Nephron (organoid): Measurements from ENCODE around the gene KRR1.
A peak's percentile ranks its signal among the peaks of the same experiment; 100 is the strongest.
"Not testable (repeated sequence)": the region's sequence is repeated elsewhere in the genome, so short reads cannot be mapped to it uniquely, and the experiment has no call there.

Experiments used
- H3K27ac Mint-ChIP-seq, 3 experiments: 2 replicates each; pipeline ENCODE4 v1.8.0; 2020; ENCODE audit warnings: mixed read lengths in 3 of 3, mild to moderate bottlenecking in 2 of 3, moderate library complexity in 1 of 3
- H3K27me3 Mint-ChIP-seq: 2 replicates; pipeline ENCODE4 v1.8.0; 2021; ENCODE audit warnings: low read depth, mild to moderate bottlenecking, moderate library complexity, mixed read lengths
- H3K36me3 Mint-ChIP-seq: 2 replicates; pipeline ENCODE4 v1.8.0; 2020; ENCODE audit warnings: low read depth, mixed read lengths
- H3K4me1 Mint-ChIP-seq: 2 replicates; pipeline ENCODE4 v1.8.0; 2020; ENCODE audit warnings: mixed read lengths
- H3K4me3 Mint-ChIP-seq, 3 experiments: 2 replicates each; pipeline ENCODE4 v1.8.0; 2020; ENCODE audit warnings: mild to moderate bottlenecking in 3 of 3, mixed read lengths in 3 of 3, moderate library complexity in 2 of 3
- H3K9me3 Mint-ChIP-seq: 2 replicates; pipeline ENCODE4 v1.8.0; 2020; ENCODE audit warnings: mixed read lengths
- TF ChIP-seq, protein P1 (sequence below), 3 experiments: fragments of 200-600 bp; sonication (generic); IDR thresholded peaks; one replicate each; pipeline ENCODE4 v1.5.0; 2021; ENCODE audit warnings: antibody characterized with exemption in 3 of 3; ENCODE audit not compliant: unreplicated experiment in 3 of 3

KRR1 gene

DNA sequence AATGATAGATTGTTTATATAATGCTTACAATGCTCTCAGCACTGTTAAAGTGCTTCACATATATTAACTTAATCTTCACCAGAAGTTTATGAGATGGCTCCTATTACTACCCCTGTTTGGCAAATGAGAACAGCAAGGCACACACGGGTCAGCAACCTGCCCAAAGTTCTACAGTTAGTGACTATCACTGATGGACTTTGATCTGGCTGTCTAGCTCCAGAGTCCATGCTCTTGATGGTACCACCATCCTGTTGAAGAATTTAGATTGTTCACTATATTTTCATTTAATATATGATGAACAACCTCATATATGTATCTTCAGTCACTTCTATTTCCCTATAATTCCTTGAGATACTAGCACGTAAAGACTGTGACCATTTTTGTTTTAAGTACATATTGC, 20.2 kb downstream of the KRR1 start:
- no peaks in the 10 kb centered on the region for H3K27me3 Mint-ChIP-seq
- no peak overlapping the region for H3K4me3 Mint-ChIP-seq
- peaks cover 8% of the 10 kb centered on the region for H3K4me1 Mint-ChIP-seq
- peaks cover 17% of the 10 kb centered on the region for H3K36me3 Mint-ChIP-seq
- H3K27ac Mint-ChIP-seq: no peak overlapping the region
- no peaks in the 10 kb centered on the region for H3K9me3 Mint-ChIP-seq
- TF ChIP-seq, protein P1, sequence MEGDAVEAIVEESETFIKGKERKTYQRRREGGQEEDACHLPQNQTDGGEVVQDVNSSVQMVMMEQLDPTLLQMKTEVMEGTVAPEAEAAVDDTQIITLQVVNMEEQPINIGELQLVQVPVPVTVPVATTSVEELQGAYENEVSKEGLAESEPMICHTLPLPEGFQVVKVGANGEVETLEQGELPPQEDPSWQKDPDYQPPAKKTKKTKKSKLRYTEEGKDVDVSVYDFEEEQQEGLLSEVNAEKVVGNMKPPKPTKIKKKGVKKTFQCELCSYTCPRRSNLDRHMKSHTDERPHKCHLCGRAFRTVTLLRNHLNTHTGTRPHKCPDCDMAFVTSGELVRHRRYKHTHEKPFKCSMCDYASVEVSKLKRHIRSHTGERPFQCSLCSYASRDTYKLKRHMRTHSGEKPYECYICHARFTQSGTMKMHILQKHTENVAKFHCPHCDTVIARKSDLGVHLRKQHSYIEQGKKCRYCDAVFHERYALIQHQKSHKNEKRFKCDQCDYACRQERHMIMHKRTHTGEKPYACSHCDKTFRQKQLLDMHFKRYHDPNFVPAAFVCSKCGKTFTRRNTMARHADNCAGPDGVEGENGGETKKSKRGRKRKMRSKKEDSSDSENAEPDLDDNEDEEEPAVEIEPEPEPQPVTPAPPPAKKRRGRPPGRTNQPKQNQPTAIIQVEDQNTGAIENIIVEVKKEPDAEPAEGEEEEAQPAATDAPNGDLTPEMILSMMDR (IDR thresholded peaks at IDR 0.05; ENCODE audit: unreplicated experiment in 3 of 3): no peak

DNA sequence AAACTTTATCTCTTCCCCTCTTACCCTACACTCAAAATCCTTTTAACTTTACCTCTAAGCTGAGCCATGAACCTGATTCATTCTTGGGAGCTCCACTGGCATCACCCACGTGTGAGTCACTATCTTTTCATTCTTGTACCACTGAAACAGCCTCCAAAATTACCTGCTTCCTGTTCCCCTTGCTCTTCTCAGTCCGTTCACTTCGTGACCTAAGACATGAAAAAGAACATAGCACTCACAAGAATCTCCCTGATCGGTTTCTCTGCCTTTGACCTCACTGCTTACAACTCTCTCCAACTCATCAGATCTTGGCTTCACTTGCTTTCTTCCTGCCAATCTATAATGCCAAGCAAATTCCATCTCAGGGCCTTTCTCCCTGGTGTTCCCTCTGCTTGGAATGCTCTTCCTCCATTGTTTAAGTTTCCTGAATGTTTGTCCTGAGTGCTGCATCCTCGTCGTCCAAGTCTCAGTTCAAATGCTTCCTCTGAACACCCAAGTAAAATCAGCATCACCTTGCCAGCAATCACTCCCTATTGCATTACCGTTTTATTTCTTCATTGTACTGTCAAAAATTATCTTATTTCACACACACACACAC, 21.7 kb downstream of the KRR1 start:
- no peaks in the 10 kb centered on the region for H3K27me3 Mint-ChIP-seq
- H3K4me1 Mint-ChIP-seq: peaks cover 8% of the 10 kb centered on the region
- H3K9me3 Mint-ChIP-seq: no peaks in the 10 kb centered on the region
- peak overlapping the region; percentile 5 to 58 (median 33) for H3K27ac Mint-ChIP-seq
- TF ChIP-seq, protein P1 (IDR thresholded peaks at IDR 0.05; ENCODE audit: unreplicated experiment in 3 of 3): no peak
- peaks cover 9% of the 10 kb centered on the region for H3K36me3 Mint-ChIP-seq
- H3K4me3 Mint-ChIP-seq: no peak overlapping the region

- no peak overlapping the region for H3K4me3 Mint-ChIP-seq
- peaks cover 5% of the 10 kb centered on the region for H3K36me3 Mint-ChIP-seq
- H3K4me1 Mint-ChIP-seq: peaks cover 8% of the 10 kb centered on the region
- TF ChIP-seq, protein P1 (IDR thresholded peaks at IDR 0.05; ENCODE audit: unreplicated experiment in 3 of 3): no peak
- H3K27me3 Mint-ChIP-seq: no peaks in the 10 kb centered on the region
- H3K27ac Mint-ChIP-seq: peak overlapping the region; percentile 5 to 58 (median 33)
- H3K9me3 Mint-ChIP-seq: no peaks in the 10 kb centered on the region
These were observed 22.2 kb downstream of the KRR1 start for GRCh38 chr12:75489187-75489586.

GRCh38 chr12:75488553-75488952, 22.9 kb downstream of the KRR1 start:
- no peak overlapping the region for H3K27ac Mint-ChIP-seq
- H3K36me3 Mint-ChIP-seq: no peaks in the 10 kb centered on the region
- H3K4me1 Mint-ChIP-seq: peaks cover 8% of the 10 kb centered on the region
- no peak overlapping the region for H3K4me3 Mint-ChIP-seq
- H3K27me3 Mint-ChIP-seq: no peaks in the 10 kb centered on the region
- H3K9me3 Mint-ChIP-seq: no peaks in the 10 kb centered on the region
- TF ChIP-seq, protein P1 (IDR thresholded peaks at IDR 0.05; ENCODE audit: unreplicated experiment in 3 of 3): peak in 1 of 3 experiments; percentile 11

- TF ChIP-seq, protein P1 (IDR thresholded peaks at IDR 0.05; ENCODE audit: unreplicated experiment in 3 of 3): no peak
- no peaks in the 10 kb centered on the region for H3K9me3 Mint-ChIP-seq
- no peaks in the 10 kb centered on the region for H3K27me3 Mint-ChIP-seq
- no peak overlapping the region for H3K4me3 Mint-ChIP-seq
- H3K36me3 Mint-ChIP-seq: no peaks in the 10 kb centered on the region
- H3K27ac Mint-ChIP-seq: no peak overlapping the region
- H3K4me1 Mint-ChIP-seq: peaks cover 14% of the 10 kb centered on the region
These were observed 24.1 kb downstream of the KRR1 start for GRCh38 chr12:75487308-75487707.

GRCh38 chr12:75484450-75484849, 27.0 kb downstream of the KRR1 start:
- H3K4me1 Mint-ChIP-seq: peaks cover 30% of the 10 kb centered on the region
- not testable (repeated sequence) for H3K27me3 Mint-ChIP-seq, H3K36me3 Mint-ChIP-seq, H3K4me3 Mint-ChIP-seq, H3K9me3 Mint-ChIP-seq, H3K27ac Mint-ChIP-seq
